KMS-11 (cell line): ENCODE data around the gene PARVB.
A peak's percentile ranks its signal among the peaks of the same experiment; 100 is the strongest.

Source experiments
- H2AFZ ChIP-seq: fragments of 200-600 bp; sonication (generic); 2 replicates; pipeline ENCODE4 v1.6.1; 2016; ENCODE audit warnings: antibody characterized with exemption, mixed run types, low read depth
- H3K27ac ChIP-seq: fragments of 200-600 bp; sonication (generic); 2 replicates; pipeline ENCODE4 v1.6.1; 2016; ENCODE audit warnings: mild to moderate bottlenecking, mixed run types
- H3K27me3 ChIP-seq: fragments of 200-600 bp; sonication (generic); 2 replicates; pipeline ENCODE4 v1.6.1; 2017; ENCODE audit warnings: mild to moderate bottlenecking, low read depth, mixed run types, moderate library complexity; ENCODE audit not compliant: insufficient read depth
- H3K36me3 ChIP-seq: fragments of 200-600 bp; sonication (generic); 2 replicates; pipeline ENCODE4 v1.6.1; 2017; ENCODE audit warnings: mild to moderate bottlenecking, mixed run types; ENCODE audit not compliant: insufficient read depth
- H3K4me1 ChIP-seq: fragments of 200-600 bp; sonication (generic); 2 replicates; pipeline ENCODE4 v1.6.1; 2016; ENCODE audit warnings: mild to moderate bottlenecking, low read depth, mixed run types; ENCODE audit not compliant: poor library complexity, severe bottlenecking
- H3K4me2 ChIP-seq: fragments of 200-600 bp; sonication (generic); 2 replicates; pipeline ENCODE4 v1.7.0; 2016; ENCODE audit warnings: mild to moderate bottlenecking, mixed run types
- H3K4me3 ChIP-seq: fragments of 200-600 bp; sonication (generic); IDR thresholded peaks from 2 replicates; pipeline ENCODE4 v1.6.1; 2017; ENCODE audit warnings: low read depth, low read length, mixed read lengths; ENCODE audit not compliant: insufficient read depth
- H3K79me2 ChIP-seq: fragments of 200-600 bp; sonication (generic); 2 replicates; pipeline ENCODE4 v1.6.1; 2016; ENCODE audit warnings: low read depth, mixed run types; ENCODE audit not compliant: insufficient read depth
- H3K9ac ChIP-seq: fragments of 200-600 bp; sonication (generic); 2 replicates; pipeline ENCODE4 v1.6.1; 2016; ENCODE audit warnings: mild to moderate bottlenecking, mixed run types
- H4K20me1 ChIP-seq: fragments of 200-600 bp; sonication (generic); 2 replicates; pipeline ENCODE4 v1.6.1; 2016; ENCODE audit warnings: mild to moderate bottlenecking, mixed run types; ENCODE audit not compliant: insufficient read depth
- TF ChIP-seq, protein P1 (sequence below): fragments of 200-600 bp; sonication (generic); conservative IDR thresholded peaks from 2 replicates; pipeline ENCODE4 v1.6.1; 2017; ENCODE audit warnings: low read depth, mild to moderate bottlenecking, antibody characterized with exemption, low read length, moderate library complexity, mixed read lengths

The PARVB gene

DNA sequence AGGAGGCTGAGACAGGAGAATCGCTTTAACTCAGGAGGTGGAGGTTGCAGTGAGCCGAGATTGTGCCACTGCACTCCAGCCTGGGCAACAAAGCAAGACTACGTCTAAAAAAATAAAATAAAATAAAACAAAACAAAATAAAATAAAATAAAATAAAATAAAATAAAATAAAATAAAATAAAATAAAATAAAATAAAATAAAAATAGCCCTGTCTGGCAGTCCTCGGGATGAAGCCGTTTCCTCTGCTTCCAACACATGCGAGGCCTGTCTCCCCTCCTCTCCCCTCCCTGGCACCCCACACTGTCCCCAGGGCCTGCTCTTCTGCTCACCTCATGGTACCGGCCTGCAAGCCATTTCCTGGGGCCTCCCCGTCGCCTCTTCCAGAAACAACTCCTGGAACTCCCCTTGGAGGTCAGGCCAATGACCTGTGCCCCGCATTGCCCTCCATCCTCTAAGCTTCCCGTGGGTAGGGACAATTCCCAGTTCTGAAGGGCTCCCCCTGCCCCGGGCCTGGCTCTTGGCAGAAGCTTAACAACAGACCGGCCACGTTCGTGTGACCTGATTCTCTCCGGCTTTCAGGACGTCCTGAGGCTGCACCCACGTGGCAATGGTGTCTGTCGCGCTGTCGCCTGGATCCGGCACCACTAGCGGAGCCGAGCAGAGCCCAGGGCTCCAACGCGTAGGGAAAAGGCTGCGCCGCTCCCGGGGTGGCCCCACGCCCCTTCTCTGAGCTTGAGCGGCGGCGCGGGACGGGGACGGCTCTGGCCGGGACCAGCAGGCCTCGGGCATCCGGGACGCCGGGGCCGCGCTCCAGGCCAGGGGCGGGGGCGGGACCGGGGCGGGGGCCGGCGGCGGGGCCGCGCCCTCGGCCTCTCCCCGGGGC lies 456 bp upstream of the PARVB start:
- H3K27ac ChIP-seq: peak overlapping the region; percentile 83
- H3K9ac ChIP-seq: peak overlapping the region; percentile 98
- no peaks in the 10 kb centered on the region for H3K27me3 ChIP-seq
- TF ChIP-seq, protein P1, sequence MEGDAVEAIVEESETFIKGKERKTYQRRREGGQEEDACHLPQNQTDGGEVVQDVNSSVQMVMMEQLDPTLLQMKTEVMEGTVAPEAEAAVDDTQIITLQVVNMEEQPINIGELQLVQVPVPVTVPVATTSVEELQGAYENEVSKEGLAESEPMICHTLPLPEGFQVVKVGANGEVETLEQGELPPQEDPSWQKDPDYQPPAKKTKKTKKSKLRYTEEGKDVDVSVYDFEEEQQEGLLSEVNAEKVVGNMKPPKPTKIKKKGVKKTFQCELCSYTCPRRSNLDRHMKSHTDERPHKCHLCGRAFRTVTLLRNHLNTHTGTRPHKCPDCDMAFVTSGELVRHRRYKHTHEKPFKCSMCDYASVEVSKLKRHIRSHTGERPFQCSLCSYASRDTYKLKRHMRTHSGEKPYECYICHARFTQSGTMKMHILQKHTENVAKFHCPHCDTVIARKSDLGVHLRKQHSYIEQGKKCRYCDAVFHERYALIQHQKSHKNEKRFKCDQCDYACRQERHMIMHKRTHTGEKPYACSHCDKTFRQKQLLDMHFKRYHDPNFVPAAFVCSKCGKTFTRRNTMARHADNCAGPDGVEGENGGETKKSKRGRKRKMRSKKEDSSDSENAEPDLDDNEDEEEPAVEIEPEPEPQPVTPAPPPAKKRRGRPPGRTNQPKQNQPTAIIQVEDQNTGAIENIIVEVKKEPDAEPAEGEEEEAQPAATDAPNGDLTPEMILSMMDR: no peak
- peak overlapping the region; percentile 80 for H3K4me2 ChIP-seq
- H3K79me2 ChIP-seq: peaks cover 11% of the 10 kb centered on the region; the same call in 1 of the 2 replicates
- H3K36me3 ChIP-seq: no peaks in the 10 kb centered on the region
- H3K4me3 ChIP-seq: no peak overlapping the region
- H2AFZ ChIP-seq: peak overlapping the region; percentile 90
- H4K20me1 ChIP-seq: no peaks in the 10 kb centered on the region
- H3K4me1 ChIP-seq: peaks cover 9% of the 10 kb centered on the region

DNA sequence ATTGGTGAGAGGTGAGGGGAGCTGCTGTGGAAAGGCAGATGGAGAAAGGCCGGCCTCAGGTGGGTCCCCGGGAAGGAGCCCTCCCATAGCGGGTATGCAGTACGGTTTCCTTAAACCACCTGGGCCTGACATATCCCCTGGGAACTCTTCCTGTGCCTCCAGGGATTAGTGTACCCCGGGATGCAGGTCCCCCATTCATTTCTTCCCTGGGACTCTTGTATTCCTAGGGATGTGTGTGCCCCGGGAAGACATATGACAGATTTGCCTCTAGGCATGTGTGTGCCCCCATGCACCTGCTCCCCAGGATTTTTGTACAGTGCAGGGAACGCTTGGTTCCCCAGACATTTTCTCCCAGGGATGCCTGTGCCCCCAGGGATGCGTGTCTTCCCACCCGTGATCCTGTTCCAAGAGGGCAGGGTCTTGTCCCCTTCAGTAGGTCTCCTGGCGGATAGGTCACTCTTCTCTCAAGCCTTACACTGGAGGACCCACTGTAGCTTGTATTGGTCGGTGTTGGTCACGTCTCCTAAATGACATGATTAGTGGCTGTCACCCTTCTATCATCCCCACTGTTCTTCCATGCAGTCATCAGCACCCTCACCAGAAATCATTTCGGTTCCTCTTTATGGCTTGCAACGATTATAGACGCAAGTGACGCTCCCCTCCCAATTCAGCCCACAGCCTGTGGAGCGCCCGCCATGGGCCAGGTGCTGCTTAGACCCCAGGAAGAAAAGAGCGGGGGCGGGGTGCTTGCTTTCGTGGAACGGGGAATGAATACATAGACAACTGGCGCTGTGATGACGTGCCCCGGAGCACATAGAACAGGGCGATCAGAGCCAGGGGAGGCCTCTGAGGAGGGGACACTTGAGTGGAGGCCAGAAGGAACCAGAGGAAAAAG lies 1.3 kb downstream of the PARVB start:
- H3K36me3 ChIP-seq: no peaks in the 10 kb centered on the region
- H3K4me2 ChIP-seq: peak overlapping the region; percentile 84
- no peaks in the 10 kb centered on the region for H3K27me3 ChIP-seq
- TF ChIP-seq, protein P1: no peak
- H3K27ac ChIP-seq: no peak overlapping the region
- H3K9ac ChIP-seq: peak overlapping the region; percentile 98; the same call in 1 of the 2 replicates
- no peaks in the 10 kb centered on the region for H4K20me1 ChIP-seq
- peaks cover 11% of the 10 kb centered on the region; the same call in 1 of the 2 replicates for H3K79me2 ChIP-seq
- 0 out of 2 replicates have a peak overlapping the region, but pooled peaks have one; percentile 59 for H2AFZ ChIP-seq
- H3K4me3 ChIP-seq: no peak overlapping the region
- peaks cover 9% of the 10 kb centered on the region for H3K4me1 ChIP-seq

DNA sequence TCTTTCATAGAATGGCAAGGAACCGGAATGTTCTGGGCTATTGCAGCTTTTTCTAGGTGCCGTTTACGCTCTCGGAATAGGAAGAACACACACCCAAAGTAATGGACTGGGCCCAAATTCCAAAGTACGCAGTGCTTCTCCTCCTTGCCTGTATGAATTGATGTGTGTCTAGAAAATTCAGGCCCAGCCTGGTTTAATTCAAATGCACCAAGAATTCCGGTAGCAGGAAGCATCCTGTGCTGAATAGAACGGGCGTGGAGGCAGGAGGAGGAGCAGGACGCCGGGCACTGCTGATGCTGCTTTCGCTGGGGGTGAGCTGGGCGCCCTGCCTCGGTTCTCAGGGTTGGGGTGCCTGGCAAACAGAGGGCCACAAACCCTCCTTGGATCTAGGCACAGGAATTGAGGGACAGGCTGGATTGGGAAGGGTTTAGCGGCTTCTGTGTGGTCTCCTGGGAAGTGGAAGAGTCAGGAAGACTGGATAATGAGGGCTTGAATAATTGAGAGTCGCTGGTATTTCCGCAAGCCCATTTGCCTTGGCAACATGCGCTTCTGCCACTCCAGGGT lies 2.0 kb downstream of the PARVB start:
- peaks cover 9% of the 10 kb centered on the region for H3K4me1 ChIP-seq
- no peak overlapping the region for H3K4me2 ChIP-seq
- TF ChIP-seq, protein P1: no peak
- H3K27me3 ChIP-seq: no peaks in the 10 kb centered on the region
- H3K9ac ChIP-seq: no peak overlapping the region
- H4K20me1 ChIP-seq: no peaks in the 10 kb centered on the region
- H3K36me3 ChIP-seq: no peaks in the 10 kb centered on the region
- H3K27ac ChIP-seq: no peak overlapping the region
- no peak overlapping the region for H3K4me3 ChIP-seq
- H2AFZ ChIP-seq: no peak overlapping the region
- H3K79me2 ChIP-seq: peaks cover 11% of the 10 kb centered on the region; the same call in 1 of the 2 replicates
